Neural cell (in vitro differentiated cells): ENCODE data around the gene USP51.

ENCODE experiments used
- CTCF ChIP-seq: fragments of 450-650 bp; IDR thresholded peaks from 2 replicates; pipeline ENCODE4 v1.5.1; 2014; ENCODE audit warnings: antibody characterized with exemption, mild to moderate bottlenecking, moderate library complexity; ENCODE audit not compliant: poor library complexity, severe bottlenecking
- EP300 ChIP-seq: fragments of 450-650 bp; conservative IDR thresholded peaks from 2 replicates; pipeline ENCODE4 v1.6.1; 2014; ENCODE audit warnings: antibody characterized with exemption, mild to moderate bottlenecking, moderate library complexity; ENCODE audit not compliant: poor library complexity, severe bottlenecking
- EZH2 ChIP-seq: fragments of 200-600, 300-800 bp; shearing (Covaris generic), sonication (generic); IDR thresholded peaks from 2 replicates; pipeline ENCODE4 v1.6.1; 2014; ENCODE audit warnings: antibody characterized with exemption, low read length, borderline replicate concordance, mild to moderate bottlenecking; ENCODE audit not compliant: insufficient read depth, poor library complexity, severe bottlenecking
- POLR2AphosphoS5 ChIP-seq: IDR thresholded peaks from 2 replicates; pipeline ENCODE4 v1.6.1; 2012
- TF ChIP-seq, protein P1 (sequence below): IDR thresholded peaks from 2 replicates; pipeline ENCODE4 v1.6.1; 2012; ENCODE audit warnings: borderline replicate concordance

DNA sequence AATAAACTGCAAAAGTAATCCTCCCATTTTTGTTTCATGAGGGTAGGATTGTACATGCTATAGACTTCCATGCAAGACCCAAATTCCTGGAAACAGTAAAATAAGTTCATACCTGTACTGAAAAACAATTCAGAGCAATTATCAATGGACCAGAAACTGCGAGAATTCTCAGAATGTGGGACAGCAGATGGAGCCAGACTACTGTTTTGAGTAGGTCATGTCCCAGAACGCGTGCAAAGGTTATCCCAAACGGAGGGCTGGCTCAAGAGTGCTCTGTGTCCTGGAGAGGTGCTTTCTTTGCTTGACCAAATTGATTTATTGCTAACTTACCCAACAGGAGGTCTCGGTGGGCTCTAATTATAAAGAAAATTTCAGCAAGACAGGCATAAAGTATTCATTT lies 39.4 kb downstream of the USP51 start:
- TF ChIP-seq CTCF (peak; percentile 35), EP300 (no peak), EZH2 (no peak), POLR2AphosphoS5 (no peak)
- TF ChIP-seq, protein P1, sequence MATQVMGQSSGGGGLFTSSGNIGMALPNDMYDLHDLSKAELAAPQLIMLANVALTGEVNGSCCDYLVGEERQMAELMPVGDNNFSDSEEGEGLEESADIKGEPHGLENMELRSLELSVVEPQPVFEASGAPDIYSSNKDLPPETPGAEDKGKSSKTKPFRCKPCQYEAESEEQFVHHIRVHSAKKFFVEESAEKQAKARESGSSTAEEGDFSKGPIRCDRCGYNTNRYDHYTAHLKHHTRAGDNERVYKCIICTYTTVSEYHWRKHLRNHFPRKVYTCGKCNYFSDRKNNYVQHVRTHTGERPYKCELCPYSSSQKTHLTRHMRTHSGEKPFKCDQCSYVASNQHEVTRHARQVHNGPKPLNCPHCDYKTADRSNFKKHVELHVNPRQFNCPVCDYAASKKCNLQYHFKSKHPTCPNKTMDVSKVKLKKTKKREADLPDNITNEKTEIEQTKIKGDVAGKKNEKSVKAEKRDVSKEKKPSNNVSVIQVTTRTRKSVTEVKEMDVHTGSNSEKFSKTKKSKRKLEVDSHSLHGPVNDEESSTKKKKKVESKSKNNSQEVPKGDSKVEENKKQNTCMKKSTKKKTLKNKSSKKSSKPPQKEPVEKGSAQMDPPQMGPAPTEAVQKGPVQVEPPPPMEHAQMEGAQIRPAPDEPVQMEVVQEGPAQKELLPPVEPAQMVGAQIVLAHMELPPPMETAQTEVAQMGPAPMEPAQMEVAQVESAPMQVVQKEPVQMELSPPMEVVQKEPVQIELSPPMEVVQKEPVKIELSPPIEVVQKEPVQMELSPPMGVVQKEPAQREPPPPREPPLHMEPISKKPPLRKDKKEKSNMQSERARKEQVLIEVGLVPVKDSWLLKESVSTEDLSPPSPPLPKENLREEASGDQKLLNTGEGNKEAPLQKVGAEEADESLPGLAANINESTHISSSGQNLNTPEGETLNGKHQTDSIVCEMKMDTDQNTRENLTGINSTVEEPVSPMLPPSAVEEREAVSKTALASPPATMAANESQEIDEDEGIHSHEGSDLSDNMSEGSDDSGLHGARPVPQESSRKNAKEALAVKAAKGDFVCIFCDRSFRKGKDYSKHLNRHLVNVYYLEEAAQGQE, result no peak
